Caki2 (cell line): ENCODE data around the gene SLC6A16. TPM values are rescaled to one million over a fixed set of nuclear protein-coding genes. Genes with fewer than 3 reads are reported as not detected.
"Not testable (repeated sequence)": the region's sequence is repeated elsewhere in the genome, so short reads cannot be mapped to it uniquely, and the experiment has no call there.

Experiments
- DNase-seq: peaks from one replicate; pipeline ENCODE4 v3.0.0-alpha.2; 2015; ENCODE audit warnings: low read depth
- in situ Hi-C: cut with HindIII; loops from 2 replicates; pipeline ENCODE4 v1.10.0; 2016; ENCODE audit warnings: low sequenced_read_pairs, low pct_unique_long_range_greater_than_20kb, mixed read lengths
- total RNA-seq: library from RNA; depleted of rRNA; stranded (reverse); fragments of >200 nt; shearing (Covaris generic); gene quantifications from 2 replicates; pipeline ENCODE4 v1.2.3, GENCODE V29; 2014; ENCODE audit warnings: low replicate concordance

Gene SLC6A16
- total RNA-seq, 1 experiment from 2014 or later, result 1.6 TPM

GRCh38 chr19:49297403-49297802, 27.6 kb downstream of the SLC6A16 start:
- DNase-seq, result no peak
- in situ Hi-C loops, result no loop called here

- in situ Hi-C loops, result no loop called here
- no peak for DNase-seq
Measured at GRCh38 chr19:49295208-49295880, 29.6 kb downstream of the SLC6A16 start.

GRCh38 chr19:49294401-49294800, 30.6 kb downstream of the SLC6A16 start:
- DNase-seq, result no peak
- in situ Hi-C loops, result no loop called here

- in situ Hi-C loops, result no loop called here
- no peak for DNase-seq
Measured at GRCh38 chr19:49290517-49290916, 34.5 kb downstream of the SLC6A16 start.

GRCh38 chr19:49289286-49289685, 35.7 kb downstream of the SLC6A16 start:
- DNase-seq, in situ Hi-C loops: not testable (repeated sequence)

GRCh38 chr19:49288205-49288604, 36.8 kb downstream of the SLC6A16 start:
- DNase-seq, in situ Hi-C loops: not testable (repeated sequence)

- no peak for DNase-seq
- in situ Hi-C loops, result no loop called here
Measured at GRCh38 chr19:49287141-49287770, 37.7 kb downstream of the SLC6A16 start.

- in situ Hi-C loops, result no loop called here
- no peak for DNase-seq
Measured at GRCh38 chr19:49282184-49282583, 42.8 kb downstream of the SLC6A16 start.

- DNase-seq, result no peak
- in situ Hi-C loops, result no loop called here
Measured at GRCh38 chr19:49272204-49272603, 52.8 kb downstream of the SLC6A16 start.

GRCh38 chr19:49271080-49271753, 53.8 kb downstream of the SLC6A16 start:
- no peak for DNase-seq
- in situ Hi-C loops, result no loop called here

- in situ Hi-C loops, result not testable (repeated sequence)
- peak; percentile 22 for DNase-seq
Measured at GRCh38 chr19:49266409-49266808, 58.6 kb downstream of the SLC6A16 start.

- no peak for DNase-seq
- in situ Hi-C loops, result no loop called here
Measured at GRCh38 chr19:49264258-49264657, 60.7 kb downstream of the SLC6A16 start.

GRCh38 chr19:49261602-49262001, 63.4 kb downstream of the SLC6A16 start:
- no peak for DNase-seq
- in situ Hi-C loops, result no loop called here

- DNase-seq, result no peak
- in situ Hi-C loops, result no loop called here
Measured at GRCh38 chr19:49256691-49257090, 68.3 kb downstream of the SLC6A16 start.

- no peak for DNase-seq
- in situ Hi-C loops, result no loop called here
Measured at GRCh38 chr19:49255674-49256073, 69.3 kb downstream of the SLC6A16 start.

- in situ Hi-C loops, result no loop called here
Measured at GRCh38 chr19:49249933-49250332, 75.1 kb downstream of the SLC6A16 start.

GRCh38 chr19:49247676-49248075, 77.3 kb downstream of the SLC6A16 start:
- DNase-seq, result no peak
- in situ Hi-C loops, result no loop called here

More at GRCh38 chr19:49249933-49250332, 75.1 kb downstream of the SLC6A16 start:
- no peak for DNase-seq

- in situ Hi-C loops, result no loop called here
- no peak for DNase-seq
Measured at GRCh38 chr19:49244256-49244655, 80.7 kb downstream of the SLC6A16 start.

GRCh38 chr19:49243726-49244125, 81.3 kb downstream of the SLC6A16 start:
- no peak for DNase-seq
- in situ Hi-C loops, result no loop called here
